SK-N-SH (cell line): ENCODE results near the gene PRICKLE2.

ENCODE experiments used
- EZH2phosphoT487 ChIP-seq: fragments of 200-600 bp; sonication (generic); IDR thresholded peaks from 2 replicates; pipeline ENCODE4 v1.6.1; 2017; ENCODE audit warnings: low read depth, mixed run types, mild to moderate bottlenecking, antibody characterized with exemption, moderate library complexity, borderline replicate concordance
- SMC3 ChIP-seq: IDR thresholded peaks from 2 replicates; pipeline ENCODE4 v1.6.1; 2012; ENCODE audit warnings: low read depth, low read length, improper control_type of control experiment
- TAF1 ChIP-seq: IDR thresholded peaks from 2 replicates; pipeline ENCODE4 v1.6.1; 2012; ENCODE audit warnings: low read depth, mild to moderate bottlenecking, low read length, moderate library complexity, borderline replicate concordance
- TF ChIP-seq, protein P1 (sequence below): fragments of 200-600 bp; sonication (generic); IDR thresholded peaks from 2 replicates; pipeline ENCODE4 v1.6.1; 2017; ENCODE audit warnings: antibody characterized with exemption, mild to moderate bottlenecking, moderate library complexity
- TF ChIP-seq, protein P2 (sequence below): IDR thresholded peaks from 2 replicates; pipeline ENCODE4 v1.6.1; 2012; ENCODE audit warnings: mild to moderate bottlenecking, low read depth, low read length, moderate library complexity
- TF ChIP-seq, protein P3 (sequence below): fragments of 150-350 bp; IDR thresholded peaks from 2 replicates; pipeline ENCODE4 v1.6.1; 2017; ENCODE audit warnings: antibody characterized with exemption, low read length, low read depth, borderline replicate concordance

DNA sequence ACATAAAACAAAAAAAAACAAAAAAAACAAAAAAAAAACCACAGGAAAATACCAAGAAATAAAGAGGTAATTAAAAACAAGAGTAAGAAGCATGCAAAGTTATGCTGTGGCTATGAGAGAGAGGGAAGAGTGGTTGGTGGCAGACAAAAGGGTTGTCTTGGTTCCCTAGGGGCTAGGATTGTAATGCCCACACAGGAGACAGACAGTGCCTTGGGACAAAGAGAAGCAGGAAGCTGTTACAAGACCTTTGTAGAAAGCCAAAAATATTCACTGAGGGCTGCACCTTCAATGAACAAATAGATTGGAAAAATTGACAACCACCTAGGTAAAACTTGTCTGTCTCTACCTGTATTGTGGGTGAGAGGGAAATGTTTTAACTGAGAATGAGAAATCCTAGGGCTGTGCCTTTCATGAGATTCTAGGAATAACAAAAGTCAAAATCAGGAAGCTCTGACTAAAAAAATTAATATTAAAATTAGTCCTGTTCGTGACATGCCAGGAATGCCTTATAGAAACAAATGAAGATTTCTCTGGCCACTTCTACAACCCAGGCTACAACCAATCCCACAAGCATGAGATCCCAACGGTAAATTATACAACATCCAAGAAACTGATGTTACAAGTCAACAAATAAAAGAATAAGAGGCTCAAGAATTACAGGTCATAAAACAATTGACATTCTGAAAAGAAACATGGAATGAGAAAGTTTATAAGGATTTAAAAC lies 45.0 kb upstream of the PRICKLE2 start:
- TF ChIP-seq, protein P1, sequence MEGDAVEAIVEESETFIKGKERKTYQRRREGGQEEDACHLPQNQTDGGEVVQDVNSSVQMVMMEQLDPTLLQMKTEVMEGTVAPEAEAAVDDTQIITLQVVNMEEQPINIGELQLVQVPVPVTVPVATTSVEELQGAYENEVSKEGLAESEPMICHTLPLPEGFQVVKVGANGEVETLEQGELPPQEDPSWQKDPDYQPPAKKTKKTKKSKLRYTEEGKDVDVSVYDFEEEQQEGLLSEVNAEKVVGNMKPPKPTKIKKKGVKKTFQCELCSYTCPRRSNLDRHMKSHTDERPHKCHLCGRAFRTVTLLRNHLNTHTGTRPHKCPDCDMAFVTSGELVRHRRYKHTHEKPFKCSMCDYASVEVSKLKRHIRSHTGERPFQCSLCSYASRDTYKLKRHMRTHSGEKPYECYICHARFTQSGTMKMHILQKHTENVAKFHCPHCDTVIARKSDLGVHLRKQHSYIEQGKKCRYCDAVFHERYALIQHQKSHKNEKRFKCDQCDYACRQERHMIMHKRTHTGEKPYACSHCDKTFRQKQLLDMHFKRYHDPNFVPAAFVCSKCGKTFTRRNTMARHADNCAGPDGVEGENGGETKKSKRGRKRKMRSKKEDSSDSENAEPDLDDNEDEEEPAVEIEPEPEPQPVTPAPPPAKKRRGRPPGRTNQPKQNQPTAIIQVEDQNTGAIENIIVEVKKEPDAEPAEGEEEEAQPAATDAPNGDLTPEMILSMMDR: no peak
- TF ChIP-seq, protein P2, sequence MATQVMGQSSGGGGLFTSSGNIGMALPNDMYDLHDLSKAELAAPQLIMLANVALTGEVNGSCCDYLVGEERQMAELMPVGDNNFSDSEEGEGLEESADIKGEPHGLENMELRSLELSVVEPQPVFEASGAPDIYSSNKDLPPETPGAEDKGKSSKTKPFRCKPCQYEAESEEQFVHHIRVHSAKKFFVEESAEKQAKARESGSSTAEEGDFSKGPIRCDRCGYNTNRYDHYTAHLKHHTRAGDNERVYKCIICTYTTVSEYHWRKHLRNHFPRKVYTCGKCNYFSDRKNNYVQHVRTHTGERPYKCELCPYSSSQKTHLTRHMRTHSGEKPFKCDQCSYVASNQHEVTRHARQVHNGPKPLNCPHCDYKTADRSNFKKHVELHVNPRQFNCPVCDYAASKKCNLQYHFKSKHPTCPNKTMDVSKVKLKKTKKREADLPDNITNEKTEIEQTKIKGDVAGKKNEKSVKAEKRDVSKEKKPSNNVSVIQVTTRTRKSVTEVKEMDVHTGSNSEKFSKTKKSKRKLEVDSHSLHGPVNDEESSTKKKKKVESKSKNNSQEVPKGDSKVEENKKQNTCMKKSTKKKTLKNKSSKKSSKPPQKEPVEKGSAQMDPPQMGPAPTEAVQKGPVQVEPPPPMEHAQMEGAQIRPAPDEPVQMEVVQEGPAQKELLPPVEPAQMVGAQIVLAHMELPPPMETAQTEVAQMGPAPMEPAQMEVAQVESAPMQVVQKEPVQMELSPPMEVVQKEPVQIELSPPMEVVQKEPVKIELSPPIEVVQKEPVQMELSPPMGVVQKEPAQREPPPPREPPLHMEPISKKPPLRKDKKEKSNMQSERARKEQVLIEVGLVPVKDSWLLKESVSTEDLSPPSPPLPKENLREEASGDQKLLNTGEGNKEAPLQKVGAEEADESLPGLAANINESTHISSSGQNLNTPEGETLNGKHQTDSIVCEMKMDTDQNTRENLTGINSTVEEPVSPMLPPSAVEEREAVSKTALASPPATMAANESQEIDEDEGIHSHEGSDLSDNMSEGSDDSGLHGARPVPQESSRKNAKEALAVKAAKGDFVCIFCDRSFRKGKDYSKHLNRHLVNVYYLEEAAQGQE: no peak
- no peak for TF ChIP-seq TAF1
- TF ChIP-seq, protein P3, sequence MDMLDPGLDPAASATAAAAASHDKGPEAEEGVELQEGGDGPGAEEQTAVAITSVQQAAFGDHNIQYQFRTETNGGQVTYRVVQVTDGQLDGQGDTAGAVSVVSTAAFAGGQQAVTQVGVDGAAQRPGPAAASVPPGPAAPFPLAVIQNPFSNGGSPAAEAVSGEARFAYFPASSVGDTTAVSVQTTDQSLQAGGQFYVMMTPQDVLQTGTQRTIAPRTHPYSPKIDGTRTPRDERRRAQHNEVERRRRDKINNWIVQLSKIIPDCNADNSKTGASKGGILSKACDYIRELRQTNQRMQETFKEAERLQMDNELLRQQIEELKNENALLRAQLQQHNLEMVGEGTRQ: no peak
- TF ChIP-seq EZH2phosphoT487: no peak
- no peak for TF ChIP-seq SMC3
